Measurements from ENCODE around the gene ARID3C. TPM values are rescaled to one million over a fixed set of nuclear protein-coding genes. Genes with fewer than 3 reads are reported as not detected.

ARID3C gene, protein sequence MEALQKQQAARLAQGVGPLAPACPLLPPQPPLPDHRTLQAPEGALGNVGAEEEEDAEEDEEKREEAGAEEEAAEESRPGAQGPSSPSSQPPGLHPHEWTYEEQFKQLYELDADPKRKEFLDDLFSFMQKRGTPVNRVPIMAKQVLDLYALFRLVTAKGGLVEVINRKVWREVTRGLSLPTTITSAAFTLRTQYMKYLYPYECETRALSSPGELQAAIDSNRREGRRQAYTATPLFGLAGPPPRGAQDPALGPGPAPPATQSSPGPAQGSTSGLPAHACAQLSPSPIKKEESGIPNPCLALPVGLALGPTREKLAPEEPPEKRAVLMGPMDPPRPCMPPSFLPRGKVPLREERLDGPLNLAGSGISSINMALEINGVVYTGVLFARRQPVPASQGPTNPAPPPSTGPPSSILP
- not detected for polyA plus RNA-seq (2013)

DNA sequence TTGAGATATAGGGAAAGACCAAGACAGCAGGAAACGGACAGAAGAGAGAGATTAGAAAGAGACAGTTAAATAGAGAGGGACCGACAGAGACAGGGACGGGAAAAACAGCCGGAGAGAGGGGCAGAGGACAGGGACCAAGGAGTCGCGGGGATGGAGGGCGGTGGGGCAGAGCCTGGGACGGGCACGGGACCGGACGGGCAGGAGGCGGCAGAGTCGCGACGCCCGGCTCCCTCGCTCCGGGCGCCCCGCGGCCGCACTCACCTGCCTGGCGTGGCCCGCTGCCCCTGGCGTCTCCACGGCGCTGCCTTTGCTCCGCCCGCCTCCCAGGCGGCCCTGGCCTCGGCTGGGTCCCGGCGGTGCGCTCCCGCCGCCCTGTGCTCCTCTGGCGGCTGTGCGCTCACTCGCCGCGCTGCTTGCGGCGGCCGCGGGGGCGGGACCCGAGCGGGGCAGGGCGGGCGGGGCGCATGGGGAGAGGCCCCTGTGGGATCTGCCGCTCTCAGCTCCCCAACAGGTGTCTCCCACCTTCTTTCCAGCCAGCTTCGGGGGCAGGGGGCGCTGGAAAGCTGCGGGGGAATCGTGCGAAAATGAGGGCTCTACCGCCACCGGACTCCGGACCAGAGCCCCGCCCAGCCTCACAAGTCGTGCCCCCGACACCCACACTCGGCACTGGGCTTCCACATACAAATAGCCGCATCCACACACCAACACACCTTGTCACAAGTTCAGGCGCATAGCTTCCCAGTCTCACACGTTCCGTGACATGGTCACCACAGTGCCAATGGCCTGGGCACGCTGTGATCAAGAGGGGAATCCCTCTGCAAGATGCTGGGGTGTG, at the start of gene ARID3C:
Gene ARID3C, minus strand, starts transcription at position 411 of the 835 bp plus-strand sequence. CDS start 1,052 bp downstream, outside the sequence.
- peak in 2 of 3 donors; percentile 33 to 42 for DNase-seq
- peak within 1 kb of the TSS in 6 of 7 experiments; percentile 23 to 66 (median 46) for H3K4me3 ChIP-seq (ENCODE audit: control insufficient read depth in 1 of 7, extremely low read depth in 1 of 7, insufficient read depth in 4 of 7, low read depth in 2 of 7, low read length in 6 of 7)
- peaks cover 11 to 76% (median 39%) of the 10 kb centered on the region in 5 experiments for H3K27me3 ChIP-seq (replicated peaks in 2 of 5; ENCODE audit: control insufficient read depth in 4 of 5, insufficient read depth in 5 of 5, low read length in 4 of 5)
- no peak within 1 kb of the TSS for H3K27ac ChIP-seq (ENCODE audit: insufficient read depth in 1 of 2, low read depth in 1 of 2, low read length in 2 of 2, poor library complexity in 1 of 2, severe bottlenecking in 2 of 2)
- WGBS (ENCODE audit: insufficient coverage) = 2% methylated on average over 51 of the region's 69 CpGs
- no peaks in the 10 kb centered on the region for H3K9me3 ChIP-seq (ENCODE audit: control extremely low read depth in 1 of 5, control insufficient read depth in 4 of 5, insufficient read depth in 2 of 5, low read depth in 1 of 5, low read length in 4 of 5)
- H3K36me3 ChIP-seq (ENCODE audit: control insufficient read depth in 4 of 4, insufficient read depth in 4 of 4, low read length in 3 of 4) = no peaks in the 10 kb centered on the region
- H3K4me1 ChIP-seq (ENCODE audit: control extremely low read depth in 1 of 4, control insufficient read depth in 4 of 4, insufficient read depth in 4 of 4, low read length in 3 of 4) = peaks cover 0 to 19% (median 8%) of the 10 kb centered on the region in 4 experiments
- ChIA-PET POLR2A (no interaction called here), CTCF (interaction anchor here (0.5 to 10.7 kb wide), 5 partner anchors 9 to 27 kb away, joined by 4 to 293 read pairs (median 5); partner anchors contain the start of genes DCTN3, RPP25L and SIGMAR1)

- ChIA-PET POLR2A (no interaction called here), CTCF (interaction anchor here (0.7 to 11.3 kb wide), 9 partner anchors 9 to 224 kb away, joined by 3 to 220 read pairs (median 7); partner anchors contain the start of gene CCL19)
- WGBS (ENCODE audit: insufficient coverage) = 100% methylated on average over 2 of the region's 2 CpGs
- no peaks in the 10 kb centered on the region for H3K9me3 ChIP-seq (ENCODE audit: control extremely low read depth in 1 of 5, control insufficient read depth in 4 of 5, insufficient read depth in 2 of 5, low read depth in 1 of 5, low read length in 4 of 5)
- no peak overlapping the region for H3K4me3 ChIP-seq (ENCODE audit: control insufficient read depth in 1 of 7, extremely low read depth in 1 of 7, insufficient read depth in 4 of 7, low read depth in 2 of 7, low read length in 6 of 7)
- no peaks in the 10 kb centered on the region for H3K27me3 ChIP-seq (replicated peaks in 2 of 5; ENCODE audit: control insufficient read depth in 4 of 5, insufficient read depth in 5 of 5, low read length in 4 of 5)
- no peaks in the 10 kb centered on the region for H3K36me3 ChIP-seq (ENCODE audit: control insufficient read depth in 4 of 4, insufficient read depth in 4 of 4, low read length in 3 of 4)
- H3K27ac ChIP-seq (ENCODE audit: insufficient read depth in 1 of 2, low read depth in 1 of 2, low read length in 2 of 2, poor library complexity in 1 of 2, severe bottlenecking in 2 of 2) = no peak overlapping the region
- H3K4me1 ChIP-seq (ENCODE audit: control extremely low read depth in 1 of 4, control insufficient read depth in 4 of 4, insufficient read depth in 4 of 4, low read length in 3 of 4) = no peaks in the 10 kb centered on the region
- DNase-seq = no peak
Observed at GRCh38 chr9:34675869-34676268, 47.0 kb upstream of the ARID3C start.

- Histone ChIP-seq H3K36me3 (ENCODE audit: control insufficient read depth in 4 of 4, insufficient read depth in 4 of 4, low read length in 3 of 4) (no peaks in the 10 kb centered on the region), H3K4me1 (ENCODE audit: control extremely low read depth in 1 of 4, control insufficient read depth in 4 of 4, insufficient read depth in 4 of 4, low read length in 3 of 4) (no peaks in the 10 kb centered on the region), H3K9me3 (ENCODE audit: control extremely low read depth in 1 of 5, control insufficient read depth in 4 of 5, insufficient read depth in 2 of 5, low read depth in 1 of 5, low read length in 4 of 5) (peaks cover 0 to 7% (median under 1%) of the 10 kb centered on the region in 5 experiments), H3K27me3 (replicated peaks in 2 of 5; ENCODE audit: control insufficient read depth in 4 of 5, insufficient read depth in 5 of 5, low read length in 4 of 5) (no peaks in the 10 kb centered on the region), H3K27ac (ENCODE audit: insufficient read depth in 1 of 2, low read depth in 1 of 2, low read length in 2 of 2, poor library complexity in 1 of 2, severe bottlenecking in 2 of 2) (no peak overlapping the region), H3K4me3 (ENCODE audit: control insufficient read depth in 1 of 7, extremely low read depth in 1 of 7, insufficient read depth in 4 of 7, low read depth in 2 of 7, low read length in 6 of 7) (no peak overlapping the region)
- DNase-seq = peak; percentile 85 to 90 (median 85)
- WGBS (ENCODE audit: insufficient coverage) = 4% methylated on average over 8 of the region's 10 CpGs
- ChIA-PET POLR2A (interaction anchor here (1.3 kb wide), 1 partner anchor 27 kb away, joined by 3 read pairs; no protein-coding TSS in a partner anchor), CTCF (interaction anchor here (0.7 to 11.3 kb wide), 14 partner anchors 9 to 224 kb away, joined by 3 to 220 read pairs (median 4); partner anchors contain the start of genes CCL19 and GALT)
Observed at GRCh38 chr9:34675048-34675714, 46.3 kb upstream of the ARID3C start.

DNA sequence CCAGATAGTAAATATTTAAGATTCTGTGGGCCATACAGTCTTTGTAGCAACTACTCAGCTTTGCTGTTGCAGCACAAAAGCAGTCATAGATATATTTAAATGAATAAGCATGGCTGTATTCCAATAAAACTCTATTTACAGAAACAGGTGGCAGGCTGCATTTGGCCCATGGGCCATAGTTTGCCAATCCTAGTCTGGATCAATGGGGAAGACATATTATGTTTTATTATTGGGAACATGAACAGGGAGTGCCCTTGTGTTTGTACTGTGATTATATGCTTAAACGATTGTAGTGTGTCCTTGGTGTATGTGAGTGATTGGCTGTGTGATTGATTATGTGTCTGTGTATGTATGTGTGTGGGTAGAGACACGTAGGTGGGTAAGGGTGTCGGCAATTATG, 45.6 kb upstream of the ARID3C start:
- peaks cover 0 to 14% (median 7%) of the 10 kb centered on the region in 5 experiments for H3K9me3 ChIP-seq (ENCODE audit: control extremely low read depth in 1 of 5, control insufficient read depth in 4 of 5, insufficient read depth in 2 of 5, low read depth in 1 of 5, low read length in 4 of 5)
- no peak for DNase-seq
- H3K36me3 ChIP-seq (ENCODE audit: control insufficient read depth in 4 of 4, insufficient read depth in 4 of 4, low read length in 3 of 4) = peaks cover 0 to 3% (median 2%) of the 10 kb centered on the region in 4 experiments
- POLR2A ChIA-PET = interaction anchor here (1.3 kb wide), 1 partner anchor 28 kb away, joined by 3 read pairs; no protein-coding TSS in a partner anchor
- WGBS (ENCODE audit: insufficient coverage) = 93% methylated on average over 2 of the region's 3 CpGs
- H3K4me1 ChIP-seq (ENCODE audit: control extremely low read depth in 1 of 4, control insufficient read depth in 4 of 4, insufficient read depth in 4 of 4, low read length in 3 of 4) = no peaks in the 10 kb centered on the region
- no peak overlapping the region for H3K27ac ChIP-seq (ENCODE audit: insufficient read depth in 1 of 2, low read depth in 1 of 2, low read length in 2 of 2, poor library complexity in 1 of 2, severe bottlenecking in 2 of 2)
- H3K27me3 ChIP-seq (replicated peaks in 2 of 5; ENCODE audit: control insufficient read depth in 4 of 5, insufficient read depth in 5 of 5, low read length in 4 of 5) = no peaks in the 10 kb centered on the region
- CTCF ChIA-PET = interaction anchor here (0.7 to 11.3 kb wide), 9 partner anchors 12 to 41 kb away, joined by 3 to 220 read pairs (median 4); partner anchors contain the start of genes CCL19 and GALT
- no peak overlapping the region for H3K4me3 ChIP-seq (ENCODE audit: control insufficient read depth in 1 of 7, extremely low read depth in 1 of 7, insufficient read depth in 4 of 7, low read depth in 2 of 7, low read length in 6 of 7)

DNA sequence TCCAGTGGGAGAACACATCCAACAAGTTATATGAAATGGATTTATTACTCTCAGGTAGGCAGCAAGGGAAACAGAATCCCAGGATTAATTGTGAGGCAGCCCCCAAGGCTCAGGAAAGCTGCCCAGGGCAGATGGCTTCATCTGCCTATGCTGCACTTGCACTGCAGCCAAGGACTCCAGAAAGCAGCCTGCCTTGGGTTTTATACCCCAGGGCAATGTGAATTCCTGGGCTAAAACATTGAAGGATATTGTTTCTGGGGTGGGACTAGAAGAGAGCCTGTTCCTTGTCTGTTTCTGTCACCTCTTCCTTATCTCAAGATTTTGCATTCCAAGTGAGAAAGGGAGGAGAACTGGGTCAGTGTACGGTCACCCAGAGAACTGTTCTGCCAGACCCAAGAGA, 42.4 kb upstream of the ARID3C start:
- no peaks in the 10 kb centered on the region for H3K27me3 ChIP-seq (replicated peaks in 2 of 5; ENCODE audit: control insufficient read depth in 4 of 5, insufficient read depth in 5 of 5, low read length in 4 of 5)
- no peak for DNase-seq
- H3K4me1 ChIP-seq (ENCODE audit: control extremely low read depth in 1 of 4, control insufficient read depth in 4 of 4, insufficient read depth in 4 of 4, low read length in 3 of 4) = peaks cover 0 to 1% (median under 1%) of the 10 kb centered on the region in 4 experiments
- WGBS (ENCODE audit: insufficient coverage) = no CpG with 5 or more reads among the region's 1 CpG
- peaks cover 0 to 13% (median 3%) of the 10 kb centered on the region in 4 experiments for H3K36me3 ChIP-seq (ENCODE audit: control insufficient read depth in 4 of 4, insufficient read depth in 4 of 4, low read length in 3 of 4)
- no peak overlapping the region for H3K4me3 ChIP-seq (ENCODE audit: control insufficient read depth in 1 of 7, extremely low read depth in 1 of 7, insufficient read depth in 4 of 7, low read depth in 2 of 7, low read length in 6 of 7)
- CTCF ChIA-PET = interaction anchor here (1.3 to 11.3 kb wide), 5 partner anchors 8 to 30 kb away, joined by 3 to 220 read pairs (median 5); no protein-coding TSS in a partner anchor
- POLR2A ChIA-PET = no interaction called here
- peaks cover 0 to 19% (median 8%) of the 10 kb centered on the region in 5 experiments for H3K9me3 ChIP-seq (ENCODE audit: control extremely low read depth in 1 of 5, control insufficient read depth in 4 of 5, insufficient read depth in 2 of 5, low read depth in 1 of 5, low read length in 4 of 5)
- no peak overlapping the region for H3K27ac ChIP-seq (ENCODE audit: insufficient read depth in 1 of 2, low read depth in 1 of 2, low read length in 2 of 2, poor library complexity in 1 of 2, severe bottlenecking in 2 of 2)

DNA sequence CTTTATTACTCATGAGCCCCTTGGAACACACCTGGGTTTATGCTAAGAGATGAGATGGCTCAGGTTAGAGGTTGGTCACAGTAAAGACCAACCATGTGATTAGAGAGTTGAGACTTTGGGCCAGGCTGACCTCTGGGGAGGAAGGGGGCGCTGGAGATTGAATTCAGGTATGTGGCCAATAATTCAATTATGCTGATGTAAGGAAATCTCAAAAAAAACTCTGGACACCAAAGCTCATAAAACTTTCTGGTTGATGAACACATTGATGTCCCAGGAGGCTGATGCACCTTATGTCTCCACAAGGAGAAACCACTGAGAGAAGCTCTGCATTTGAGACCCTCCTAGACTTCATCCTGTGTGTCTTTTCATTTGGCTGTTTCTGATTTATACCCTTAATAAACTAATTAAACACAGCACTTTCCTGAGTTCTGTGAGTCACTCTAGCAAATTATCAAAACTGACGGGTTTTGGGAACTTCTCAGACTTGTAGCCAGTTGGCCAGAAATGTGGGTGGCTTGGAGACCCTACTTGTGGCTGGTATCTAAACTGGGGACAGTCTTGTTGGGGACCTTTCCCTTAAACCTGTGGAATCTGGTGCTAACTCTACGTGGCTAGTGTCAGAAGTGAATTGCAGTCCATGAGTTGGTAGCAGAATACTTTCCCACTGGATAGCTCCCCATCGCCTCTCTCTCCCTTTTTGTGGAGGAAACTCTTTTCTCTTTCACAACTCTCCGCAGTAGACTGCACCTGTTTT, 41.1 kb upstream of the ARID3C start:
- ChIA-PET CTCF (interaction anchor here (1.3 to 11.3 kb wide), 5 partner anchors 8 to 31 kb away, joined by 3 to 220 read pairs (median 5); no protein-coding TSS in a partner anchor), POLR2A (no interaction called here)
- 94% methylated on average over 3 of the region's 5 CpGs for WGBS (ENCODE audit: insufficient coverage)
- Histone ChIP-seq H3K9me3 (ENCODE audit: control extremely low read depth in 1 of 5, control insufficient read depth in 4 of 5, insufficient read depth in 2 of 5, low read depth in 1 of 5, low read length in 4 of 5) (peaks cover 0 to 19% (median 8%) of the 10 kb centered on the region in 5 experiments), H3K27ac (ENCODE audit: insufficient read depth in 1 of 2, low read depth in 1 of 2, low read length in 2 of 2, poor library complexity in 1 of 2, severe bottlenecking in 2 of 2) (no peak overlapping the region), H3K36me3 (ENCODE audit: control insufficient read depth in 4 of 4, insufficient read depth in 4 of 4, low read length in 3 of 4) (peaks cover 0 to 13% (median 3%) of the 10 kb centered on the region in 4 experiments), H3K4me1 (ENCODE audit: control extremely low read depth in 1 of 4, control insufficient read depth in 4 of 4, insufficient read depth in 4 of 4, low read length in 3 of 4) (peaks cover 0 to 11% (median 9%) of the 10 kb centered on the region in 4 experiments), H3K27me3 (replicated peaks in 2 of 5; ENCODE audit: control insufficient read depth in 4 of 5, insufficient read depth in 5 of 5, low read length in 4 of 5) (no peaks in the 10 kb centered on the region), H3K4me3 (ENCODE audit: control insufficient read depth in 1 of 7, extremely low read depth in 1 of 7, insufficient read depth in 4 of 7, low read depth in 2 of 7, low read length in 6 of 7) (no peak overlapping the region)
- no peak for DNase-seq

Data from common myeloid progenitor, CD34-positive (primary cell).